HG03558 (cell line): Measurements from ENCODE around the gene LHFPL2.
"Not testable (repeated sequence)": the region's sequence is repeated elsewhere in the genome, so short reads cannot be mapped to it uniquely, and the experiment has no call there.

Experiments
- ATAC-seq: cut with Tn5 transposase; IDR thresholded peaks from one replicate; pipeline ENCODE4 v1.9.1; 2021; ENCODE audit warnings: moderate number of reproducible peaks; ENCODE audit not compliant: unreplicated experiment; ENCODE audit errors: extremely low read depth

Gene LHFPL2

DNA sequence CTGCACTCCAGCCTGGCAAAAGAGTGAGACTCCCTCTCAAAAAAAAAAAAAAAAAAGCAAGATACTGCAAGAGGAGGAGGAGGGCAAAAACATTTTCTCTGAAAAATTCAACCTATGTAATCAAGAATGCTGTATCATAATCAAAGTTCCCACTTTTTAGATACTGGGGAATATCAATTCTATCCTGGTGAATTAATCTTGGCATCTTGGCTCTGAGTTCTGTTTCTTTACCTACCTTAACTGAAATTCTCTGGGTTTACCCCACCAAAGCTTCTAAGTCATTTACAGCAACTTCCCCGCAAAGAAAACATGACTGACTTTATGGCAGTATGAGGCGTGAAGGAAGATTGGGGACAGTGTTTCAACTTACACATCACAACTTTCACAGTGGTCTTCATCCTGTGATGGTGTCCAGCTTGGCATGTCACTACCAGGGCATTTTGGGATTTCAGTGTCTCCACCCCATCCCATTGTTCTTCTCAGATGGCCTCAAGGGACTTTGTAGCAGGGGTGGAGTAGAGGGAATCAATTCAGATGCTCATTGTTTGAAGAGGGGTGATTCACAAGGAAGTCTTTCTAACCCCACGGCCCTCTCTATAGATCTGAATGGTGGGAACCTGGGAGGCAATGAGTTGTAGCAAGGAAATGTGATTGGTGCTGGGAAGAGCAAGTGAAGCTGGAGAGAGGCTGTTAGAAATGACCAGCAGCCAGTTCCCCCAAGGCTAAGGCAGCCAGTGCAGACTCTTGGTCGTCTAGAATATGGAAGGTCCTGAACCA lies 157.7 kb downstream of the LHFPL2 start:
- ATAC-seq = no peak

DNA sequence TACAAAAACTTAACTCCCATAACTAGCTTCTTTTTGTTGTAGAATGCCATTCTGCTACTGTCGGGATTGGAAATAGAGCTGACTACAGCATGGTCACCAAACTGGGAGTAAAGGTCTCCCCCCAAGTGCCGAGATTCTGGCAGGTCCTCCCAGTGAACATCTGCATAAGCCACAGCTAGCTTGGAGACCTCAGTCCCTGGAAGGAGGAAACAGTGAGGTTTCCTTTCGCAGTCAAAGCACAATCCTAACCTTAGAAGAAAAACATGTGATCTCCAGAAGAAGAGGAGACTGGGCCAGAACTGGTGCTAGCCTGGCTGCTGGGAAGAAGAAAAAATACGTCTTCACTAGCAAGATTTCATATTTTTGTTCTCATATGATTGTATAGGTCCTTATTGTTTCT lies 160.7 kb downstream of the LHFPL2 start:
- ATAC-seq = no peak

DNA sequence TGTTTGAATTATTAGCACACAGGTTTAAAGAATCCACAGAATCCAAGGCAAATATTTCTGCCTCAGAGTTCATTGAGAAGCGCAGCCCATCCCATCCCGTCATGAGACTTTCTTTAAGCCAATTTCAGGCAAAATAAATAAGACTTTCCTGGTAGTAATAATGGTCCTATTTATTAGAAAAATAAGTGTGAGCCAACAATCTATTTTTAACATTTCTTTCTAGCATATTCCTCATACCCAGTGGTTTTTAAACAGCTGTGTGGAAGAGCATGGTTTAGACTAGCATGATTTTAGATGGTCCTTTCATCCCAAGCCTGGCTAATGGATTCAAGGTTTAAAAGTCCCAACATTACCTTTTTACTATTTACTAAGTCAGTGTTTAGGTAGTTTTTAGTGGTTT lies 162.4 kb downstream of the LHFPL2 start:
- no peak for ATAC-seq

DNA sequence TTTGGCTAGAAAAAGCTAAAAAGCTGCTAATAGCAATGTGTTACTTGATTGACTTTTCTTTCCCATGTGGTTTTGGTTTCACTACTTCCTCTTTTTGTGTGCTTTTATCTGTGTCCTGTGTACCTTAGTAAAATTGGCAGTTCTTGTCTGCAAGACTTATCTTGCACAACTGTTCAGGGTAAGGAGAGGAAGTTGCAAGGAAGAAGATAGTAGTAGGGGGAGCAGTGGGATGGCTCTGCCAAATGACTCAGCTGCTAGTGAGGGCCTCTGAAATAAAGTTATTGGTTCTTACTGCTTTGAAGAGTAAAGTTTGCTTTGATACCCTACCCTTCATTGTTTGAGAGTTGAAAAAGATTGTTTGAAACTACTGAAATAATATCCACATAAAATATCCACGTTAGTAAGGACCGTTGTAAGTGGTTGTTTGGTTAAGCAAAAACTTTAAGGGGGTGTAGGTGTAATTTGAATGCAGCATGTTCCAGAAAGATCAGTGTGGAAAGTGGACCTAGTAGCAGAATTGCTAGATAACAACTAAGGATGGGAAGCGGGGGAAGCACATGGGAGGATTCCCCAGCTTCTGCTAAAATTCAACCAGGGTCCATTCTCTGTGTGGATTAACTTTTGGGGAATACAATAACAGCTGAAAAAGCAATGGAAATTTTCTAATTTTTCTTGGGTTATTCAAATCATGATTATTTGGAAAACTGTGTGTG lies 164.6 kb downstream of the LHFPL2 start:
- ATAC-seq = peak; percentile 83

DNA sequence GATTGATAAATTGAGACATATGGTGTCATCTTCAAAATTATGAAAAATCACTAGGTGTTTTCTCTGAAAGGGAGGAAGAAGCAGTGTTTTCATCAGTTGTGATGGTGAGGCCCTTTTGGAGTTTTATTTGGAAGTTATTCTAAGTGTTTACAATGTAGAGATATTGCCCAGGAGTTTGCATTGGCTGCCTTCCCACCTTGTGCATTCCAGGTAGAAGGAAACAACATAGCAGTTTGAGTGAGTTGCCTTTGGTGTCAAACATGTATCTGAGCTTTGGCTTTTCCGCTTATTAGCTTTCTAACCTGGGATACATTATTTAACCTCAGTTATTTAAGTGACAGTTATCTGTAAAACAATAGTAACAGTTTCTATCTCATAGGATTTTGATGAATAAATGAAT lies 165.6 kb downstream of the LHFPL2 start:
- no peak for ATAC-seq

DNA sequence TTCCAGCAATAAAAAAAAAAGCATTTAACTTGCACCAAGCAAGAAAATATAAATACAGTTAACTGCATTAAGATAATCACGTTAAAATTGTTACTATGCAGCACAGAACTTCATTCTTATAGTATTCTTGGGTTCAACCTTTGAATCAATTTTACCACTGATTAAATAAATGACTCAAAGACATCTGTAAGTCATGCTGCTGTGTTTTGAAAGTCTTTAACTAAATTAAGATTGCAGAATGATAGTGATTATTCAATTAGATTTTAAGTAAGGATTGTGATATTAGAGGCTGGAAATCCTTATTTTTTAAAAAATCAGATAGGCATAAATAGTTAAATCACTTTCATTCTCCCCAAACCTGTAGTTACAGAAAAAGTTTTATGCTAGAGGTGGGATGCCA lies 171.8 kb downstream of the LHFPL2 start:
- no peak for ATAC-seq

DNA sequence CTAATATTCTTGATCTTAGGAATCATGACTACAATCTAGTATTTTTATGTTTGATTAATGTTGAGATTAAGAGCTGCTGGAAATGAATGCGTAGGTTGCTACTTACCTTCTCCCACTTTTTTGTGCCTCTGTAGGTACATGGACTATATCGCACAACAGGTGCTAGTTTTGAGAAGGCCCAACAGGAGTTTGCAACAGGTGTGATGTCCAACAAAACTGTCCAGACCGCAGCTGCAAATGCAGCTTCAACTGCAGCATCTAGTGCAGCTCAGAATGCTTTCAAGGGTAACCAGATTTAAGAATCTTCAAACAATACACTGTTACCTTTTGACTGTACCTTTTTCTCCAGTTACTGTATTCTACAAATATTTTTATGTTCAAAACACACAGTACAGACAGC lies 173.2 kb downstream of the LHFPL2 start:
- no peak for ATAC-seq

DNA sequence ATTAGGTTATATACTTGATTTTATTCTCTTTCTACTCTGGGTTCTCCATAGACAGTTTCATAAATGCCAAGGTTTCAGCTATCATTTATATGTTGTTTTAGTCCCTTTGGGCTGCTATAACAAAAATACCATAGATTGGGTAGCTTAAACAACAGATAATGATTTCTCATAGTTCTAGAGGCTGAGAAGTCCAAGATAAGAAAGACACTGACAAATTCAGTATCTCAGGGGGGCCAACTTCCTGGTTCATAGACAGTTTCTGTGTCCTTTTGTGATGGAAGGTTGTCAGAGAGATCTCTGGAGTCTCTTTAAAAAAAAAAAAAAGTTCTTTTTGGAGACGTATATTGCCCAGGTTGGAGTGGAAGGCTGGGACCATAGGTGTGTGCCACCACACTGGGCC lies 174.8 kb downstream of the LHFPL2 start:
- no peak for ATAC-seq

DNA sequence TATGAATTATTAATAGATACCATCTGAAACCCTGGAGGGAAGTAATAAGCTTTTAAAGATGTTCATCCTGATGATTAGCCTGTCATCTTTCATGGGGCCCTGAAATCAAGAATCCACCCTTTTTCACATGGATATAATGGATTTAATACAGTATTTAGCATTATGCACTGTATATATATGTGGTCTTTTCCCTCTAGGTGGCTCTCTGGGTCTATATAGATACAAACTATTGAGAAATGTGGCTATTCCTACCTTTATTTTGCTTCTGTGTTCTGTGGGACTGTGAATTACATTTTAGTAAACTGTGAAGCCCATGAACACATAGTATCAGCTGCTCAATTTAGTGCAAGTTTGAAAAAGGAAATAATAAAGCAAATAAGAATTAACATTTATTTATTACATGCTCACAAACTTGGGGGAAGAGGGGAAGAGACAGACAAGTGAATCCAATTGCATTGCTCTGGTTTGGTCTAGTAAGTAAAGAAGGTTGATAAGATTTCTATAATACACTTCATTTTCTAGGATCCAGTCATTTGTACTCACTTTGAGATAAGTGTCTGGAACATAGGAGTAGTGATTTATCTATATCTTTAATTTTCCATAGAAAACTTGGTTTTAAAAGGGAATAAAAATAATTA lies 176.0 kb downstream of the LHFPL2 start:
- no peak for ATAC-seq

DNA sequence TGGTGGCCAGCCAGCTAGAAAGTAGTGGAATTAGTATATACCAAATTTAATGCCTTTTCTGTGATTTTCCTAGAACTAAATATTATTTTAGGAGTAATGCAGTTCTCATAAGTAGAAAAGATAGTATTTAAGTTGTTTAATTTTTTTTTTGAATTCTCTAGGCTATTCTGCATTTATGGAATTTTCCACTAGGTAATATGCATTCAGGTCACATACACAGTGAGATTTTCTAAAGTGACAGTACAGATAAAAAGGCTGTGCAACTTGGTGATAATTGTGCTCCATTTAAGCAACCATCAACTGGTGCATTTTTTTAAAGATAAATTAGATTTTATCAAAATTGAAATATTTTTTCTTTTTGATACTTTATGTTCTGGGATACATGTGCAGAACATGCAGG lies 176.7 kb downstream of the LHFPL2 start:
- no peak for ATAC-seq

DNA sequence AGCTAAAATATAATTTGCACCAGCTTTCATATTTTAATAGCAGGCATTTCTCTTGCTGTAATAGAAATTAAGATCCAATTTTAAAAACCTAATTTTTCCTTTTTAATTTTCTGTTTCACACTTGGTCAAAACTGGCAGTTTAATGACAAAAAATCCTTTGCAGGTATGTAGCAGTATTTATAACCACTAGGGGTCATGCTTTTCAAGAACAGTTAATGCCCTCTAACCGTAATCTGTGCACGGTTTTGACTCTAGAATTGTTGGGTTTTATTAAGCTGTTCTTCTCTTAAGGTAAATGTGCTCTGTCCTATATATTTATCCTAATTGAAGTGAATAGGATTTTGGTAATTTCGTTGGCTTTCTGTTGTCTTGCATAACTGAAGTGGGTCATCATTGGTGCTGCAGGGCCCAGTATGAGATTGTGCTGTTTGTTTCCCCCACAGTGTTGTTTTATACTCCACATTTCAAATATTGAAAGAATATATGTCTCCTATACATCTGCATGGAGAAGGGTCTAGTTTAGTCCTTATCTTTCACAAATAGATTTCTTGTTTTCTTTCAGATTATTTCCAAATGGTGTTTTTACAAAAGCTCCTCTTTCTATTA lies 180.7 kb downstream of the LHFPL2 start:
- no peak for ATAC-seq

DNA sequence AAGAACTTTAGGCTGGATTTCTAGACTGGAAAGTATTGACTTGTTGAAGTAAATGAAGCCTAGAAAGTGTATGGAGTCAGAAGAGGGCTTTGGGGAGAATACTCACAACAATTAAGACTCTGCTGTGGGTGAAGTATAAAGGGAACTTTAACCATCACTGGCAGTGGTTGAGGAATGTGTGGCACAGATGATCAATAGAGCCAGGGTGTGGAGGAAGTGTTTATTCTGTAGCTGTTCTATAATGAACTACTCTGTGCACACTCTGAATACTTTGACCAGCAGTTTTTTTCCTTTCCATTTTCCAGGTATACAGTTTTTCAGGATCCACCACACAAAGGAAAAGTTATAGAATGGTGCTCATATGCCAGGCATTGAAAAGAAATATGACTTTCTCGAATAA lies 181.4 kb downstream of the LHFPL2 start:
- ATAC-seq = no peak

DNA sequence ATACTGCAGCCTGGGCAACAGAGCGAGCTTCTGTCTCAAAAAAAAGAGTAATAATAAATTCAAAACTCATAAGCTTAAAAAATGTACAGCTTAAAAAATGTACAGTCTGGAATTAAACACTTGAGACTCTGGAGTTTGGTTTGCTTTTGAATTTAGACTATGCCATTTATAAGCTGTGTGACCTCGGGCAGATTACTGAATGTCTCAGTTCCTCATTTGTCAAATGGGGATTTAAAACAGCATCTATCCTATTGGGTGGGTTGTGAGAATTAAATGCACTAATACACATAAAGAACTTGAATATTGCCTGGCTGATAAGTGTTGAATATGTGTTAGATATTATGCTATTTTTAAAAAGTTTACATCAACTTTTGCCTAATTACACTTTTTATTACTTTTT lies 189.7 kb downstream of the LHFPL2 start:
- no peak for ATAC-seq

DNA sequence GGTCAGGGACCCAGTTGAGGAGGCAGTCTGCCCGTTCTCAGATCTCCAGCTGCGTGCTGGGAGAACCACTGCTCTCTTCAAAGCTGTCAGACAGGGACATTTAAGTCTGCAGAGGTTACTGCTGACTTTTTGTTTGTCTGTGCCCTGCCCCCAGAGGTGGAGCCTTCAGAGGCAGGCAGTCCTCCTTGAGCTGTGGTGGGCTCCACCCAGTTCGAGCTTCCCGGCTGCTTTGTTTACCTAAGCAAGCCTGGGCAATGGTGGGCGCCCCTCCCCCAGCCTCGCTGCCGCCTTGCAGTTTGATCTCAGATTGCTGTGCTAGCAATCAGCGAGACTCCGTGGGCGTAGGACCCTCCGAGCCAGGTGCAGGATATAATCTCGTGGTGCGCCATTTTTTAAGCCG lies 191.1 kb downstream of the LHFPL2 start:
- not testable (repeated sequence) for ATAC-seq

DNA sequence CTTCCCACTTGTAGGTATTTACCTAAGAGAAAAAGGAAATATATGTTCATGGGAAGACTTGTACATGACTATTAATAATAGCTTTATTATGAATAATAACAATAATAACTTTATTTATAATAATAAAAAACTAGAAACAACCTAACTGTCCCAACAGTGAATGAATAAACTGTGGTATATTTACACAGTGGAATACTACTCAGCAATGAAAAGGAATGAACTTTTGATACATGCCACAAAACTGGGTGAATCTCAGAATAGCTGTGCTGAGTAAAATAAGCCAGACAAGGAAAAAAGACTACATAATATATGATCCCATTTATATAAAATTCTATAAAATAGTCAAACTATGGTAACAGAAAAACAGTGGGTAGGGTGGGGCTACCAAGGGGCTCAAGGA lies 199.5 kb downstream of the LHFPL2 start:
- no peak for ATAC-seq

DNA sequence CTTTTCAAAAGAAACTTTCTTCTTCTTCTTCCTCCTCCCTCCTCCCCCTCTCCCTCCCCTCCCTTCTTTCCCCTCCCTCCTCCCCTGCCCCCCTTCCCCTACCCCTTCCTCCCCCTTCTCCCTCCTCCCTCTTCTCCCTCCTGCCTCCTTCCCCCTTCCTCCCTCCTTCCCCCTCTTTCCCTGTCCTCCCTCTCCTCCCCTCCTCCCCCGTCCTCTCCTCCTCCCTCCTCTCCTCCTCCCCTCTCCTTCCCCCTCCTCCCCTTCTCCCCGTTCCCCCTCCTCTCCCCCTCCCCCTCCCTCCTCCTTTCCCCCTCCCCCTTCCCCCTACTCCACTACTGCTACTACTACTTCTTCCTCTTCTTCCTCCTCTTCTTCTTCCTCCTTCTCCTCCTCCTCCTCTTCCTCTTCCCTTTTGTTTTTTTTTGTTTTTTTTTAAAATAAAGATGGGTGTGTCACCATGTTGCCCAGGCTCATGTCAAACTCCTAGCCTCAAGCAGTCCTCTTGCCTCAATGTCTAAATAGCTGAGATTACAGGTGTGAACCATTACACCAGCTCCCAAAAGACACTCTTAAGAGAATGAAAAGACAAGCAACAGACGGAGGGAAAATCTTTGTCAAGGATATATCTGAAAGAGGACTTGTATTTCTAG lies 200.7 kb downstream of the LHFPL2 start:
- no peak for ATAC-seq
